Left renal pelvis (tissue), 4 donors: ENCODE measurements around the gene APC. TPM values are rescaled to one million over a fixed set of nuclear protein-coding genes. Genes with fewer than 3 reads are reported as not detected.
"Not testable (repeated sequence)": the region's sequence is repeated elsewhere in the genome, so short reads cannot be mapped to it uniquely, and the experiment has no call there.

Source experiments
- DNase-seq, 4 donors: peaks; one replicate each; pipeline ENCODE4 v3.0.0-alpha.2; 2013; ENCODE audit warnings: low read depth in 4 of 4, low spot score in 3 of 4
- polyA plus RNA-seq, 4 donors: library from polyadenylated mRNA; unstranded; fragments of 120-200 nt; gene quantifications; one replicate each; pipeline ENCODE4 v1.2.1, GENCODE V29; 2013; ENCODE audit not compliant: insufficient read length in 4 of 4

Gene APC
- polyA plus RNA-seq, 4 donors: 27.6 to 36.8 (median 31.0) TPM

GRCh38 chr5:112713206-112713605, 24.5 kb upstream of the APC start:
- no peak for DNase-seq

GRCh38 chr5:112716895-112717294, 20.8 kb upstream of the APC start:
- not testable (repeated sequence) for DNase-seq

DNA sequence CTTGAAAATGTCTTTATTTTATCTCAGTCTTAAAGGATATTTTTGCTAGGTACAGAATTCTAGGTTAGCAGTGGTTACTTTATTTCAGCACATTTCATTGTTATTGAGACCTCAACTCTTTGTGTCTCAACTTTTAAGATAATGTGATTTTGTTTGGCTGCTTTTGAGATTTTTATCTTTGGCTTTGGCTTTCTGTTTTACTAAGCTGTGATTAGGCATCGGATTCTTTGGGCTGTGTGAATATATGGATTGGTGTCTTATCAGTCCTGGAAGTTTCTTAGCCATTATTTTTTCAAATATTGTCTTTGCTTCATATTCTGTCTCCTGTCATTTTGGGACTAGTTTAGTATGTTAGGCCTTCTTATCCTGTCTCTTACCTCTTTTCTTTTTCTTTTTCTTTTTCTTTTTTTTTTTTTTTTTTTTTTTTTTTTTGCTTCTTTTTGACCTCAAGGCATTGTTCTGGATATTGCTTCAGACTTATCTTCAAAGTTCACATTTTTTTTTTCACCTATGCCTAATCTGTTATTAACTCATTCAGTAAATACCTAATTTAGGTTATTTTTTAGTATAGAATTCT, 20.1 kb upstream of the APC start:
- no peak for DNase-seq

DNA sequence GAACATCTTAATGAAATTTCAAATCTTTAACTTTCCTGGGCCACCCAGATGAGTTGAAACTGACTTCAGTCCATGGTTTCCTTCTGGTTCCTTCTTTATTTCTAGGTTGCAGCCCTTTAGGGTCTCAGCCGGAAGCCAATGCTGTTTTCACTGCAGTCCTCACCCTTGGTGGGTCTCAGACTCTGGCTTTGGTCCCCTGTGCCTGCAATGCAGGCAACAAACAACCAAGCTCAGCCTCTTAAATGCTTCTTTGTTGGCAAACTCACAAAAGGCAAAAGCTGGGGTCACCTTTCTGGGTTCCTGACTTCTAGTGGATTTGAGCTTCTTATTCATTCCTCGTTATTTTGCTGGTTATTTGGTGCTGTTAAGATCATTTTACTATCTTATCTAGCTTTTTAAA, 19.3 kb upstream of the APC start:
- DNase-seq: no peak

DNA sequence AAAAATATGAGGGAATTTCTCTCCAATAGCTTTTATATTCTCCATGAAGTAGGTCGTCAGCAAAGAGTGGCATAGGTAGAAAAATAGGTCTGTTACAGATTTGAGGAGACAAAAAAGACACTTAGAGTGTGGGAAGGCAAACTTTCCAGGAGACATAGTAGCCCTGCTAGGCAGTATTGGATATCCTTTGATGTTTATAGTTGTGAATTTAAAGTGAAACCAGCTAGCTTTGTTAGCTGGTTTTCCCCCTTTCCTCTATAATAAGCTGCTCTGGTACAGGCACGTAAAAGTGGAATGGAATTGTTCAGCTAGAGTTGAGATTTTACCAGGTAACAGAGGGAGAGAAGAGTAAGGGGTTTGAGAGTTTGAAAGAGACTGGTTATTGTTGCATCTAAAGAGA, 17.1 kb upstream of the APC start:
- no peak for DNase-seq

DNA sequence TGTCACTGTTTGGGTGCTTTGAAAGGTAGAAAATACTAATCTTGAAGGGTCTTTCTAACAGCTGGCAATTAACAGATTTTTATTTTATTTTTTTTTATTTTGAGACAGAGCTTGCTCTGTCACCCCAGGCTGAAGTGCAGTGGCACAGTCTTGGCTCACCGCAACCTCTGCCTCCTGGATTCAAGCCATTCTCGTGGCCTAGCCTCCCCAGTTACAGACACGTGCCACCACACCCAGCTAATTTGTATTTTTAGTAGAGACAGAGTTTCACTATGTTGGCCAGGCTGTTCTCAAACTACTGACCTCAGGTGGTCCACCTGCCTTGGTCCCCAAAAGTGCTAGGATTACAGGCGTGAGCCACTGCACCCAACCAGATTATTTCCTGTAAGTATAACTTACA, 12.8 kb upstream of the APC start:
- no peak for DNase-seq

GRCh38 chr5:112729630-112730029, 8.1 kb upstream of the APC start:
- no peak for DNase-seq

- no peak for DNase-seq
These were observed 5.6 kb upstream of the APC start for GRCh38 chr5:112732131-112732530.

- DNase-seq: no peak
These were observed 4.1 kb upstream of the APC start for GRCh38 chr5:112733586-112733985.

GRCh38 chr5:112734597-112734996, 3.1 kb upstream of the APC start:
- DNase-seq: no peak

DNA sequence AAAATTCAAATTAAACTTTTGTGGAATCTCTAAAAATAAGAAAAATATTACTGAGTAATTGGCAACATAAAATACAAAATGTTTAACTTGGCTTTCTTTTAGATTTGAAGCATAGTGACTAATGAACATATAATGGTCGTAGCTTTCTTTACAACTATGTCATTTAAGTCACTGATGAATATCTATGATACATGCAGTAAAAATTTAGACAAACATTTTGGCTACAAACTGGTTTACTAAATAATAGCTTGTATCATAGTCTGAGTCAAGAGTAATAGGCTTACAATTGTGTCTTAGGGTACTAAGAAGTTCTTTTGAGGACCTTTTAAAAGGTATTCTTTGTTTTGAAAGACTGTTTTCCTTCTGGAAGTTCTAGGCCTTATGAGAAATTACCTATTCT, 2.0 kb upstream of the APC start:
- no peak for DNase-seq

DNA sequence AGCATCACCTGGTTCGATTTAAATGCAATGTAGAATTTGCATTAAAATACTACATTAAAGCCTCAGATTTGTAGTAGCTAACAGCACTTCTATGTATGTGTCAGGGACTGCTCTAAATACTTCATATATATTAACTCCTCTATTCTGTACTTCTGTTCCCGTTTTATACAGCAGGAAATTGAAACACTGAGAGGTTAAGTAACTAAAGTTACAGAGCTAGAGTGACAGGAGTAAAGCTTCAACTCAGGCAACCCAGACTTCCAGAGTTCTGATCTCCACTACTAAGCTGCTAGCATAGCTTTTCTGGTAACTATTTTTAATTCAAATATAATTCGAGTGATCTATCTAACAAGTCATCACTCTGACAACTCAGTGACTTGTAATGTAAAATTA, 619 bp upstream of the APC start:
- DNase-seq: no peak

DNA sequence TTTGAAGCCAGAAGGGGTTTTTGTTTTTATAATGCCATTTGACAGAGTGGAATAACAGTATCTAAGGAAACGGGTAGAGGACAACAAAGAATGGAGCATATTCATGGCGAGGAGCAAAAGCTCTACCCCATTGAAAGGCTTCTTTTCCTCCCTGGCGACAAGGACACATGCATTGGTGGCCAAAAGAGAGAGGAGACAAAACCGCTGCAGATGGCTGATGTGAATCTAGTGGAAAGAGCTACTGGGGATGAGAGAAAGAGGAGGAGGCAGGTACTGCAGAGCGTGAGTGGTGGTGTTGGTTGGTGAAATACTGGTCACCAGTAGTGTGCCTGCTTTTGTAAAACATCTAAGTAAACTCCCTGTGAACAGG, 491 bp downstream of the APC start:
- DNase-seq: no peak

DNA sequence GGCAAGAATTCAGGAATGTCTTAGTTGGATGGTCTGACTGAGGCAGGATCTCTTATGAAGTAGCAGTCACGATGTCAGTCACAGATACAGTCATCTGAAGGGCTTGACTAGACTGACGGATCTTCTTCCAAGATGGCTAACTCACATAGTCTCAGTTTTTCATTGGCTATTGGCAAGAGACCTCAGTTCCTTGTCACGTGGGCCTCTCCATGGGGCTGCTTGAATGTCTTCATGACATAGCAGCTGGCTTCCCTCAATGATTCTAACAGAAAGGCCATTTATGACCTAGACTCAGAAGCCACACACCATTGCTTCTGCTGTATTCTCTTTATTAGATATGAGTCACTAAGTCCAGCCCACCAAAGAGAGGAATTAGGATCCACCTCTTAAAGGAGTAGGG, 4.7 kb downstream of the APC start:
- no peak for DNase-seq

GRCh38 chr5:112743631-112744030, 5.9 kb downstream of the APC start:
- no peak for DNase-seq

DNA sequence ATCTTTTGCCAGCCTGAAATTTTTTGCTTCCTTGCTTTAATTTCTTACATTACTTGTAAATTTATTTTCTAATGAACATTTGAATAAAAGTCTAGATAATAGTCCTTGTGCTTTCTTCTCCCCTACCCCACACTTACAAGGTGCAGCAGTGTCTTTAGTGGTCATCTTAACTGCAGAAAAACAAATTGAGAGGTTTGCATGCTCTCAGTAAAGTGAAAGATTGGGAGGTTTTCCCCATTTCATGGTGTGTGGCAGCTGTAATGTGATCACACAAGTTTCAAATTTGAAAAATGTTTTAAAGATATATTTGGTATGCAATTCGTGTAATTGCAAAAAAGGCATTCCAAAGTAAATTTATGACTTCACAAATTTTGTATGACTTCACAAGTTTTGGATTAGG, 14.7 kb downstream of the APC start:
- no peak for DNase-seq

DNA sequence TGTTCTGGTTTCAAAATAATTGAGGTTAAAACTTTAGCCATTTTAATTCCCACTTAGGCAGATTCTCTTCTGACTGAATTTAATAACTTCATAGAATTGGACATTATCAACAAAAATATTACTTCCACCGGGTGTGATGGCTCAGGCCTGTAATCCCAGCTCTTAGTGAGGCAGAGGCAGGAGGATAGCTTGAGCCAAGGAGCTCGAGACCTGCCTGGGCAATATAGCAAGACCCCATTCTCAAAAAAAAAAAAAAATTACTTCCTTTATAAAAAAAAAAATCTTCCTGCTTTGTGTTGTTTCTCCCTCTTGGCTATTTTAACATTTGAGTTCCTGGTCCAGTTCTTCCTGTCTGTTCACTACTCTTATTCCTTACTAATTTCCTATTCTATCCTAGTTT, 18.0 kb downstream of the APC start:
- DNase-seq: no peak

- DNase-seq: peak in 3 of 4 donors; percentile 41 to 53 (median 45)
These were observed 20.0 kb downstream of the APC start for GRCh38 chr5:112757468-112758208.

GRCh38 chr5:112758676-112759075, 21.0 kb downstream of the APC start:
- DNase-seq: no peak

- no peak for DNase-seq
These were observed 24.6 kb downstream of the APC start for GRCh38 chr5:112762113-112762810.

DNA sequence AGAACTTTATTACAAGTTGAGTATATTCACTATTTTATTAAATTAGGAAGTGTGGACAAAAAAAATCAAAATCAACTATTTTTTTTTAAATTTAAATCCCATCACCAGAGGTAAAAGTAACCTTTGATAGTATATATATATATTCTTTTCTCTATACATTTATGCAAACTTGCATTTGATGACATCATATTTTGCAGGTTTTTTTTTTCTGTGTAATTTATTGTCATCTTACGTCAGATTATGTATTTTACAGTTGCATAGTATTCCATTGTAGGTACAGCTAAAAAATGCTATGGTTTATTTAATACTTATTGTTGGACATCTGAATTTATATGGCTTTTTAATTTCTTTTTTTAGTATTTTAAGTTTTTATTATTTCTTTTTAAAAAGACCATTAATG, 25.5 kb downstream of the APC start:
- DNase-seq: no peak

- DNase-seq: no peak
These were observed 34.4 kb downstream of the APC start for GRCh38 chr5:112772124-112772523.
